NCI-H510A (cell line): ENCODE results near the gene FOXF1.

Experiments used
- DNase-seq: peaks from one replicate; lab custom pipeline; 2025; lab: John Stamatoyannopoulos, UW

FOXF1 gene

DNA sequence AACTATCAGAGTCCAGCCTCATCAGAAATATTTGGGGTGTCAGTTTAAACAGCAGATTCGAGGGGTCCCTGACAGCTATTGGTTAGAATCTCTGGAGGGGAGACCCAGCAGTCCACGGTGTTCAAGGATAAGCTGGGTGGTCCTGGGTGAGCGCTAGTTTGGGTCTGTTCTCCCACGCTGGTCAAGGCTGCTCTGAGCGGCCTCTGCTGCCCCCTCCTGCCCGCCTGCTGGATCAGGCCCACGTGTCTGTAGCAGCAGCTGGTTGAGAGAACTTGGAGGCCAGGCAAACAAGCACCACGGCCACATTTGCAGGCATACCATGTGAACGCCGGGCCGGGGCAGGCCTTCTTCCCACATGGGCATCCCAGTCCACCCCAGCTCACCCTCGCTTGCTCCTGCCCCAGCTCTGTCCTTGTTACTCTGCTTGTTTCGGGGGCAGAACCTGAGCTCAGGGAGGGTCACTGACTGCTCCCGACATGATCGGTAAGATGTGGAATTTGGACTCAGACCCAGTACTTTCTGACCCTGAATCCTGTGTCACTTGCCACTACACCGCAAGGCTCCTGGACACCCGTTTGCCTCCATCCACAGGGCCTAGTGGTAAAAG is 7.4 kb downstream of the FOXF1 start:
- DNase-seq: no peak

DNA sequence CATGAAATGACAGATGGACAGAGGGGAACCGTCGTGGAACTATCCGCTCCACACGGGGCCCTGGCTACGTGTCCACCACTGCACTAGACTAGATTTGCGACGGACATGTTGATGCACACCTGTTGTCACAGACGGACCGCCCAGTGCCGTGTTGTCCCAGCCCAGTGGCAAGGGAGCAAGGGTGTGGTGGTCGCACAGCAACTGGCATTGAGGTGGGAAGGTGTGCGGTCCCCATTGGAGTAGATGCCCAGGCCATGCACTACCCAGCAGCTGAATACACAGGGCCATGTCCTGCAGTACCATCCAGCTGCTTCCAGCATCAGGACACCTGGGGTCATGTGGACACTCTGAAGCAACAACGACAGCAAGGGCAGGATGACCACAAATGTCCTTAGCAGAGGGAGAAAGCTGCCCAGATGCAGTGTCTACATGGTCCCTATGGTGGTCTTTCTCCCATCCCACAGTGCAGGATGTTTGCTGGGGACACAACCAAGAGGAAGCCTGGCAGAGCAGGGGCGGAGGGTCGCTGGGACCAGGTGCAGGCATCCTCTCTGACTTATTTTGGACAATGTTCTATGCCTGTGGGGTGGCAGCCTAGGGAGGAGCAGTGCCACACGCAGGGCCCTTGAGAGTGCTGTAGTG is 8.8 kb downstream of the FOXF1 start:
- no peak for DNase-seq

DNA sequence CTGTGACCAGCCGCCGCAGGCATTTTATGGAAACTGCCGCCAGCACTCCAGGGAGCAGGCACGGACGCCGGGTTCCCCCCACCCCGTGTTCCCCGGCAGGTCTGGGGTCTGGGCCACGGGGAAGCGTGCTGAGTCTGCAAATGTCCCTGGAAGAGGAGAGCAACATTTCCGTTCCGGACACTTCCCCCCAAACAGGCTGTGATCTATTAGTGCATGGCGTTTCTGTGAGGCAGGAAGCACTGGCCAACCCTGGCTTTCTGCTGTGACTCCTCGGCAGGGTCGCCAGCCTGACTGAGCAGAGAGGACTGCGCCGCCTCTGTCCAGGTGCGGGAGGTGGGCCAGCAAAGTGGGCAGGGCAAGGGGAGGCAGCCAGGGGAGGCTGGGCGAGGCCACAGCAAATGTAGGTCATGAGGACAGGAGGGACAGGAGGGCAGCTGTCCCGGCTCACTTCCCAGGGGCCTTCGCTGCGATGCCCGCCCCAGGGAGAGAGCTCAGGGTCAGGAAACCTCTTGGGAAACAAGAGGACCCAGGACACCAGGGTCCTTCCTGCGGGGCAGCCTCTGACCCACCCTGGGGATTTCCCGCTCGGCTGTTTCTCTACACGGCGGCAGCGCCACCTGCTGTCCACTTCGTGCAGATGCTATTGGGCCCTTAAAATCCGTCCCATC is 9.5 kb downstream of the FOXF1 start:
- no peak for DNase-seq

DNA sequence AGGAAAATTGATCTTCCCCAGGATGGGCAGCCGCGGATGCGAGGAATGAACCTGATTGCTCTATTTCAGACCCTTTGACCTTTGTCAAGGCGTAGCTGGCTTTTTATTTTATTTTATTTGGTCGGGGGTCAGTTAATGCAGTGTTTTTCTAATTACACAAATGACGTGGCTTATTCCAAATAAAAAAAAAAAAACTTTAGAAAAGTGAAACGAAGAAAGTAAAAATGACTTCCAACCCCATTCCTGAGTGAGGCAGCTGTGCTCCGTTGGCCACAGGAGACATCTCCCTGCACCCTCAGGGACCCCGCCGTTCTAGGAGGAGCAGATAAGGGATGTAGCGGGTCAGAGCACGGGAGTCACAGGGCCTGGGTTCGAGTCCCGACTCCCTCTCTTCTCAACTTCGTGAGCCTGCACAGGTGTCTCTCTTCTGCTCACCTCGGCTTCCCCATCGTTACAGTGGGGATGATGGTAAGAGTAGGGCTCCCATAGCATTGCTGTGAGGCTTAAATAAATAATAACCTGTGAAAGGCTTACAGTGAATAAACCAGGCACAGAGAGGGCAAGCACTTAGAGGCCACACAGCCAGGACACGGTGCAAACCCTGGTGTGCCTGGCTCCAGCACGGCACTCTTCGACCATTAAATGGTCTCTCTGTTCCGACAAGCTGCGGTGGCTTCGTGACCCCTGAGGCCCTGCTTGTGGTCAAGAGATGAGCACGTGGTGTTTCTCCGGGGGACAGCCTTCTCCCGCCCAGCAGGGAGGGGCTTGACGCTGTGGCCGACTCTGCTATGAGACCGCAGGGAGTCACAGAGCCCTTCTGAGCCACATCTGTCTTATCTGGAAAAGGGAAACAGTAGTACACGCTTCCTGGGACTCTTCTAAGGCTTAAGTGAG is 10.2 kb downstream of the FOXF1 start:
- DNase-seq: no peak

DNA sequence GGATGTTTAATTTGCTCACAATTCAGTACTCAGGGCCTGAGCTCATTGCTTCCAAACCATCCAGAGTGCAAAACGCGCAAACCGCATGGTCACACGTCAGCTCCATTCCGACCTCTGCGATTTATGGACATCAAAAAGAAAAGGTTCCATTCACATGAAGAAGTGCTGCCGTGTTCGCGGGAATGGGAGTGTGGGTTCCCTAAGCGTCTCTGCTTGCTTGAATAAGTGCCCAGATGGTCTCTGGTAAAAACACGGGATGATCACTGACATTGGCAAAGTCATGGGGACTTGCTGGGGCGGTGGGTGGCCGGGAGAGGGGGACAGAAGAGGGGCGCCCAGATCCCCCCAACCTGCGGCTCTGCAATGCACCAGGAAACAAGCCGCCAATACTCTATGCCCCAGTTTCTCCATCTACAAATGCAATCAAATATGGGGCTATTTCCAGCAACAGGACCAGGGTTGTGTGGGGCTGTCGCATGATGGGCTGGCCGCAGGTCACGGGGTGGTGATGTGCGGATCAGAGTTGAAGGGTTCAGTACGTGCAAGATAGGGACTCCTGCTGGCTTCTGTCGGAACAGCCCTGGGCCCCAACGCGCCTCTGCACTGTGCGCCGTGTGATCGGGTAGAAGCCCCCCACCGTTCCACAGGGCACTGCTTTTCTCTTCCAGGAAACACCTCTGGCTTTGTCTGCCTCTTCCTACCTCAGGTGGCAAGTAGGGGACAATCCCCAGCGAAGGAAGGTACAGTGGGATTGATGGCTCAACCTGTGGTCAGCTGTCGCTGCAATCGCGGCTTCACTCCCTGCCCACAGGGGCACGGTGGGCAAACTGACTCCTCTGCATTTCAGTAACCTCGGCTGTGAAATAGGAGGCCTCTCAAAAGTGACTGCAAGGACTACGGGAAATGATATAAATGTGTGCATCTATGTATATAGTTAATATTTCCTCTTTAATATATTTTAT is 11.2 kb downstream of the FOXF1 start:
- no peak for DNase-seq

DNA sequence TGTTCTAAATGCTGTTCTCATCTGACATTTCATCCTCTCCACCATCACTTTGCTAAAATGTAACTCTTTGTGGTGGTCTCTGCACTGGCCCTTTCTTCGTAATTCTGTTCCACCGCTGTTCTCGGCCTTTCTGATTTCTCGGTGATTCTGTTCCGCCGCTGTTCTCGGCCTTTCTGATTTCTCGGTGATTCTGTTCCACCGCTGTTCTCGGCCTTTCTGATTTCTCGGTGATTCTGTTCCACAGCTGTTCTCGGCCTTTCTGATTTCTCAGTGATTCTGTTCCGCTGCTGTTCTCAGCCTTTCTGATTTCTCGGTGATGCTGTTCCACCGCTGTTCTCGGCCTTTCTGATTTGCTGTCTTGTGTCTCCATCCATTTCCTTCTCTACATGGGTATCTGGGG is 12.3 kb downstream of the FOXF1 start:
- DNase-seq: no peak

DNA sequence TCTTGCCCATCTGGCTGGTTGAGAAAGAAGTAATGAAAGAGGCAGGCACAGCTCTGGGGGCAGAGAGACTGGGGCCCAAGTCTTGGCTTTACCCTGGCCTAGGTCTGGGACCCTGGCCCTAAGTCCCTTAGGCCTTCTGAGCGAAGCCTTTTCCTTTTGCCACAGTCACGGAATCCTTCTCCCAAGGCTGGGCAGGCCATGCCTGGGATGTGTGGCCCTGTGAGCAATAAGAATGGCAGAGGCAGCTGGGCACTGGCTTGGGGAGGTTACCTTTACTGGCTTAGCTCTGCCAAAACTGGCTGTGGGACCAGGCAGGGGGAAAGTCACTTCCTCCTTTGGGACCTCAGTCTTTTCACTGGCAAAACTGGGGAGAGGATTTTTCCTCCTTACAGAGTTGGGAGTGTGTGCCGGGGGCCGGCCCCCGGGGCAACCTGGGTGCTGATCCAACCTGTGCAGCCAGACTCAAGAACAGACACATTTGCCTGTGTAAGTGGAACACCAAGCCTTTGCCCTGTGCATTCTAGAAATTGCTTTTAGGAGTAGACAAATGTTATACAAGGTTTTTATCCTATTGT is 12.9 kb downstream of the FOXF1 start:
- DNase-seq: no peak

DNA sequence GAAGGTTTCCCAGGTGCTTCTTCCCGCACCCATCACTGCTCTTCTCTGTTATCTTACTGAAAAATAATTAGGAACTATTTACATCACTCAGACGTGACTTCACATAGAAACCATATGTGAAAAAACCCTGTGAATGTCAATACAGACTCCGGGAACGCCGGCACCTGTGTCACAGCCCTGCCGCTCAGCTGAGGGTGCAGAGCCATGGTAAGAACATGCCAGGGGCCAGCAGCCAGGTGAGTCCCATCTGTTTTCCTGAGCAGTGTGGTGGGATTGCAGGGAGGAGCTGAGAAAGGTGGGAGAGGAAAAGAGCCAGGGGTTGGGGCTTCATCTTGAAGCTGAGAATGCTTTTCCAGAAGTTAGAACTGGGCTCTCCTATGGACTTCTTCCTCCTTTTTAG is 13.7 kb downstream of the FOXF1 start:
- DNase-seq: no peak

DNA sequence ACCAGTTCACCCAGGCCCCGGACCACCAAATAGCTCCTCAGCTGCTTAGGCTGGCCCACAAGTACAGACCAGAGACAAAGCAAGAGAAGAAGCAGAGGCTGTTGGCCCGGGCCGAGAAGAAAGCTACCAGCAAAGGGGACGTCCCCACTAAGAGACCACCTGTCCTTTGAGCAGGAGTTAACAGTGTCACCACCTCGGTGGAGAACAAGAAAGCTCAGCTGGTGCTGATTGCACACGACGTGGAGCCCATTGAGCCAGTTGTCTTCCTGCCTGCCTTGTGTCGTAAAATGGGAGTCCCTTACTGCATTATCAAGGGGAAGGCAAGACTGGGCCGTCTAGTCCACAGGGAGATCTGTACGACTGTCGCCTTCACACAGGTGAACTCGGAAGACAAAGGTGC is 15.4 kb downstream of the FOXF1 start:
- DNase-seq: no peak

DNA sequence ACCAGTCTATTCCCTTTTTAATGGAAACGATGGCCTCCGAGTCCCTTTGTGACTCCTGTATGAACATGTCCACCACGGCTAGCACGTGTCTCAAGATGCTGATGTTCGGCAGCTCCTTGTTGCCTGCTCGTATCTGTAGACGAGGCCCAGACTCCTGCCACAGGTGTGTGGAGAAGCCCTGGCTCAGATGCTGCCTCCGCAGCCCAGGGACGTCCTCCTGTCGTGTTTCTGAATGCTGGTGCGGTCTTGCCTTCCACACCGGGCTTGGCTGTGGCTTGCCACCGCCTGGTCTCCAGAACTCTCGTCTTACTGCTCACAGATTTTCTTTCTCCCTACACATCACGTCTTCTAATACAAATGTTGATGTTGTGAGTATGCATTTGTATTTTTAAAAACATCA is 17.0 kb downstream of the FOXF1 start:
- DNase-seq: no peak

DNA sequence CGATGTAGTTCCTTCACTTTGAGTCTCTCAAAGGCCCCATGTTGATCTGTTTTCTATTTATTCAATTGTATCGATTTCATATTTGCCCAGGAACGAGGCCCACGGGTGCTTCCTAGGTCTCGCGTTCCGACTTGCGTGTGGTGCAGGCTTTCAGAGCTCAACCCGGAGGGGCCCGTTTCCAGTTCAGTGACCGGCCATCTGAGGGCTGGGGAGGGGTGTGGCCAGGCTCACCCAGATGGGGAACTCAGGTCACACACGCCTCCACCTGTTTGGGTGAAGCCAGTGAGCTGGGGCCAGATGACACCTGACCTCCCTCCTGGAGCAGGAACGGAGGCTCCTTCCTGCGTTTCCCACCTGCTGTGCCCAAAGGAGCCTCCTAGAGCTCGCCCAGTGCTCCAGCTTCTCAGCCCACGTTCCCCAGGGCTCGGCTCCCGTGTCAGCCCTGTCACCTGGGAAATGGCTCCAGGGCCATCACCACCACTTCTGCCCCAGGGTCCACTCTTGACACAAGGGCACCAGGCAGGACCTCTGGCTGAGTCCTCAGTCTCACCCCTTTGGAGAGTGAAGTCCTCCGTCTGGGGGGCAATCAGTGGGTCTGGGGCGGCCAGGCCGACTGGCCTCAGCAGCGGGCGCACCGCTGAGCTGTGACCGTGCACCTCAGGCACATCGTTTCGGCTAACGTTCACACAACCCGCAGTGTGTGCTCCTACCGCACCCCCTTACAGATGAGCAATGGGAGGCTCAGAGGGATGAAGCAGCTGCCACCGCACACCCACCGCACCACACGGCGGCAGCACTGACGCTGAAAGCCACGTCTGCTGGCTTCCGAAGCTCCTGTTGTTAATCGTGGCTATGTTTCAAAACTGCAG is 18.0 kb downstream of the FOXF1 start:
- DNase-seq: no peak

DNA sequence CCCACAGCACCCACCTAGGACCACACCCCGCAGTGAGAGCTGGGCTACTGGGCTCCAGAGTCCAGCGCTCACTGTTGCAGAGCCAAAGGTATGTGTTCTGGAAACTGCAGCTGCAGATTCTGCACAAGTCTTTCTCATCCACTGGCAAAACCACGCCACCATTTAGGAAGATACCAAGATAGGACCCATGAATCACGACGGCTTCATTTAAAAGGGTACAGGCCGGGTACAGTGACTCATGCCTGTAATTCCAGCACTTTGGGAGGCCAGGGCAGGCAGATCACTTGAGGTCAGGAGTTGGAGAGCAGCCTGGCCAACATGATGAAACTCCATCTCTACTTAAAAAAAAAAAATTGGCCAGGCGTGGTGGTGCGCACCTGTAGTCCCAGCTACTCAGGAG is 18.8 kb downstream of the FOXF1 start:
- DNase-seq: no peak

DNA sequence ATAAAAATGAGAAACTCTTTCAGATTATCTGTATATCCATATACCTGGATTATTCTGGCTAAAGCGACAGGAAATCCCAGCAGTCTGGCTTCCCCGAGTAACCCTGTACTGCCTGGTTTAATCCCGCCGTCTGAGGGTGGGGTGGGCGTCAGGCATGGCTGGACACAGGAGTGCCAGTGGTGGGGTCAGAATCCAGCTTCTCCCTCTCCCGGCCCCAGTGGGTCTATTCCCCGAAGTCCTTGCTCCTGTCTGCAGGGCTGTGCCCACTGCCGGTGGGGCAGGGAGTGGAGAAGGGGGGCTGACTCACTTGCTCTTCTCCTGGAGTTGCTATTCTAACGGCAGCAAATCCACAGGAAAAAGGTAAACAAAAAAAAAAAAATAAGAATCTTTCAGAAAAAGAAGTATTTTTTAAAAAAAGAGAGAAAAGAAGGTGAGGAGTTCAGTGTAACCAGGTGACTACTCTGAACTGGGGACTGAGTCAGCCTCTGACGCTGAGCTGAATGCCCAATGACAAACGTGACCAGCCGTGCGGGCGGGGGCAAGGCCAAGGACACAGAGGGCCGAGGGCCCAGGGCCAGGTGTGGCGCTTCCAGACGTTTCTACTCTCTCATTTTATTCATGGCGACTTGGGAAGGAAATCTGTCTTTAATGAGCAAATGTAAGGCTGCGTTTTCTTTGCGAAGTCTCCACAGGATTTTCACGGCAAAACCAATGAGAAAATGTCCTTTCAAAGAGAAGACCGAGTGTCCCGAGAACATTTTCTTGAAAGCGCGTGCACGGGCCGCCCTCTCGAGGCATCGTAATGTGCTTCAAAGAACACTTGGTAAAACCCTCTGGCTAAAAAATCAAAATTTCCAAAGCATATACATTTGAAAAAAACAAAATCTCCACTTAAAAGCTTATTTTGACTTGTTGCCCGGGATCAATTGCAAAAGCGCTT is 20.2 kb downstream of the FOXF1 start:
- no peak for DNase-seq

DNA sequence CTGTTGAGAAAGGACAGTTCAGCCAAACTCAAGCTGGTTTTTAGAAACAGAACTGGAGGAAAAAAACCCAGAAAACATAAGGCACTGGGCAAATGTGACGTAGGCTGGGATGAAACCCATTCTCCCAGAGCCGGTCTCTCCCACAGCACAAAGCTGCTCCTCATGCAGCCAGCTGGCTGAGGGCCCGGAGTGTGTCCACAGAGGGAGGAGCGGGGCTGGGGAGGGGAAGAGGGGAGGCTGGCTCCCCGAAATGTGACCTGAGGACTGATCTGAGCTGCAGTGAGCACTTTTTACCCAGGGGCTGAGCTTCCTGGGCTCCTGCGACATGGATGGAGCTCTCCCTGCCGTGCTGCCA is 20.8 kb downstream of the FOXF1 start:
- no peak for DNase-seq

DNA sequence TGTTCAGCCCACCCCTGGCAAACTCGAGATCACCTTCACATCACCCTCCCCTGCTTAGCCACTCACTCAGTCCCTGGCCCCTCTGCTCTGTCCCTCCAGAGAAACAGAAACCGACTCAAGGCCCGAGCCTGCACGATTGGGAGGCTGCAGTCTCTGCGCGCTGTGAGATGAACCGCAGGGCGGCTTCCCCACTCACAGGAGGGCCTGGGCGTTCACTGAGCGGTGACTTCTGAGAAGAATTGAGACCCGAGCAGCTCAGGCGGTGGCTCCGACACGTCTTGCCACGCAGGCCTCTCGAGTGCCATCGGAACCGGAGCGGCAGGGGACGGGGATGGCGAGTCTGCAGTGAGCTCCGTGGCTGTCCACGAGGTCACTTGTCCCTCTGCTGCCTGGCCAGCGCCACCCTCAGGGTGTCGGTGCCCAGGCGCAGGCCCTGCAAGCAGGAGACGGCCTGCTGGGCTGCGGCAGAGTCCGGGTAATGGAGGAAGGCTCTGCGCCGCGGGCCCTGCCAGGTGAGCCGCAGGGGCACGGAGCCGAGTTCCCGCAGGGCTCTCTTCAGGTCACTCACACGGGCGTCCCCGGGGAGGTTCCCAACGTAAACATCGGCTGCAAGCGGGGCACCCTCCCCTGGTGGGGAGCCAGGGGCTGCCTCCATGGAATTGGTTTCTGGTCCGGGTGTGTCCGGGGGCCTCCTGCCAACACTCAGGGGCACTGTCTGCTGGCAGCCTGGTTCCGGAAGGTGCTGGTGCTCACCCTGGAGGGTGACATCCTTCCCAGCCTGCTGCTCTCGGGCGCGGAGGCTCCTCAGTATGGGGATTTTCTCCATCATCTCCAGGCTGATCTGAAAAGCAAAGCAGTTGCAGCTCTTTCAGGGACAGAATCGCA is 21.6 kb downstream of the FOXF1 start:
- DNase-seq: no peak

DNA sequence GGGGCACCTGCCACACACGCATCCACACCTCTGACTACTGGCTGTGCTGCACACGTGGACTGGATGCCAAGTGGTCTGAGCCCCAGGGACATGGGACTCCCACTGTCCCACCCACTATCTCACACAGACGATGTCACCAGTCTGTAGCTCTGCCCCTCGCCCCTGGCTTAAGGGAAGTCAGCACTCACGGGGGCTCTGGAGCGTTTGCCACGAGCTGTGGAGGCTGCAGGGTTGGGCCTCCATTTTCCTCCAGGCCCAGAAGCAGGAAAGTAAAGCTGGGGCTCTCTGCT is 22.1 kb downstream of the FOXF1 start:
- DNase-seq: no peak

DNA sequence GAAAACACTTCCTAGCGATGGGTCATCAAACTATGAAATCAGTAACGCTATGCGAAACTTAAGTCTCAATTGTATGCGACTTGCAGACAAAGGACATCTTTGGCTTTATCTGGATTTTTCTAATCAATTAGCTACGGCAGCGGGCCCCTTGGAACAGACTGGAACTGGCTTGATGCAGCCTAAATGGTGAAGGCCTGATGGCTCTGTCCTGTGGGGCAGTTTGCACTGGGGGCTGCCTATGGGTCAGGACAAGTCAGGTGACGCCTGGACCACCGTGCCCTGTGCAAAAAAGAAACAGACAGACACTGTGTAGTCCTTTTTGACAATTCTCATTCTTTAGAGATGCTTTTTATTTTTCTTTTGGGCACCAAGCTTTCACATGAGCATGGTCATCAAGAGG is 22.7 kb downstream of the FOXF1 start:
- DNase-seq: no peak

DNA sequence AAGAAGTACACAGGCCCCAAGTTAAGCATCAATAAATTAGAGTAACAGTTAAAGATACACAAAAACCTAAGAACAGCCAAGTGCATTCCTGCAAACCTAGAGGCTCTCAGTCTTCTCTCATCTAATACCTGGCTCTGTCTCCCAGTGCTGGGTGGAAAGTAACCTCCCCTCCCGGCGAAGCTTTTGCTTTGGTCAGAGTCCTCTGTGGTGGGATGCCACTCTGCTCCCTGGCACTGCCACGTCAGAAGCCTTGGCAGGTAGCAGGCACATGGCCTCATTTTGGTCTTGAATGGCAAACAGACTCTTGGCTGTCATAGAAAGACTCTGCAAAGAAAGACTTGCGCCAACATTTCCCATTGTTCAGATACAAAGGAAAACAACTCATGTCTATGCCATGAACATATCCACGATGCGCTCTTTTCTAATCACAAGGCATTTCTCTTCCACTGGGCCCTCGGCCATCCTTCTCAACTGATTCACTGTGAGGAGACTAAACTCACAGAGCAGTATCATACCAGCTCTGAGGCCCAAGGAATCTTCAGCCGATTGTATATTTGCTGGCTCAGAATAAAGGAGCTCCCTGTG is 23.5 kb downstream of the FOXF1 start:
- no peak for DNase-seq
